K562 (cell line): ENCODE data around the gene GTF3C1. TPM values are rescaled to one million over a fixed set of nuclear protein-coding genes. Genes with fewer than 3 reads are reported as not detected.

ENCODE experiments used
- ATAC-seq: fragments of 200-7000 bp; cut with Tn5 transposase; 3 replicates; pipeline ENCODE4 v1.9.1; 2020; ENCODE audit warnings: moderate library complexity
- BruUV-seq: library from RNA; stranded (reverse); fragments of 400-500 nt; replicated peaks from 2 replicates; lab custom pipeline; 2021; lab: Mats Ljungman, UMichigan
- CTCF ChIA-PET: fragments of 300-600 bp; formaldehyde crosslinking; extraction: SDS; loops from one replicate; lab custom pipeline; 2021; ENCODE audit warnings: low intra/inter-chr PET ratio; lab: Yijun Ruan, JAX
- POLR2A ChIA-PET: fragments of 300-600, 350-650 bp; sonication (Branson Sonifier 250); formaldehyde crosslinking; extraction: SDS; loops from one replicate; lab custom pipeline; 2021; ENCODE audit warnings: antibody characterized with exemption, inconsistent platforms; lab: Yijun Ruan, JAX
- DNase-seq, 4 experiments: peaks; one replicate each; pipeline versions ENCODE4 v3.0.0 to v3.0.0-alpha.2; 2011 to 2018; ENCODE audit warnings: low spot score in 3 of 4, mixed read lengths in 3 of 4; ENCODE audit errors: extremely low read depth in 1 of 4
- FAIRE-seq: peaks from 2 replicates; lab custom pipeline; 2011; peaks lifted over from hg19 to GRCh38; lab: Jason Lieb, UNC
- H2AFZ ChIP-seq: 2 replicates; pipeline ENCODE4 v1.6.0; 2011; ENCODE audit warnings: low read depth, low read length, control low read depth, inconsistent platforms
- H3K27ac ChIP-seq: fragments of 200-600 bp; 3 replicates; pipeline ENCODE4 v1.8.0; 2011; ENCODE audit warnings: low read depth, mild to moderate bottlenecking, control low read depth, inconsistent platforms, low read length, moderate library complexity, mixed read lengths; ENCODE audit errors: extremely low read depth
- H3K27me3 ChIP-seq, 2 experiments: fragments of 300-600 bp in 1 of 2; 2 replicates in 1 of 2; 3 replicates in 1 of 2; pipeline versions ENCODE4 v1.6.0 to v1.8.0; 2011; ENCODE audit warnings: inconsistent platforms in 2 of 2, low read length in 2 of 2, mild to moderate bottlenecking in 1 of 2, mixed read lengths in 1 of 2, moderate library complexity in 1 of 2; ENCODE audit not compliant: control insufficient read depth in 2 of 2, insufficient read depth in 2 of 2
- H3K36me3 ChIP-seq: fragments of 300-600 bp; 3 replicates; pipeline ENCODE4 v1.8.0; 2011; ENCODE audit warnings: mild to moderate bottlenecking, low read length, inconsistent platforms; ENCODE audit not compliant: control insufficient read depth, insufficient read depth
- H3K4me1 ChIP-seq, 2 experiments: fragments of 200-600 bp in 1 of 2; replicated peaks in 1 of 2; 2 replicates in 1 of 2; 3 replicates in 1 of 2; pipeline versions ENCODE4 v1.5.1 to v1.8.0; 2011; ENCODE audit warnings: inconsistent platforms in 2 of 2, low read length in 2 of 2, mild to moderate bottlenecking in 1 of 2, mixed read lengths in 1 of 2, moderate library complexity in 1 of 2; ENCODE audit not compliant: control insufficient read depth in 2 of 2, insufficient read depth in 2 of 2
- H3K4me2 ChIP-seq: 2 replicates; pipeline ENCODE4 v1.6.1; 2011; ENCODE audit warnings: low read length, control low read depth, inconsistent platforms, mixed read lengths; ENCODE audit not compliant: insufficient read depth
- H3K4me3 ChIP-seq: fragments of 200-600 bp; sonication (generic), shearing (Covaris generic); 2 replicates; pipeline ENCODE4 v1.5.1; 2016; ENCODE audit warnings: control low read depth, inconsistent platforms
- H3K79me2 ChIP-seq: fragments of 200-600 bp; 3 replicates; pipeline ENCODE4 v1.8.0; 2011; ENCODE audit warnings: low read length, inconsistent platforms; ENCODE audit not compliant: control insufficient read depth, insufficient read depth
- H3K9ac ChIP-seq, 2 experiments: 2 replicates each; pipeline versions ENCODE4 v1.6.0 to v1.6.1; 2011; ENCODE audit warnings: low read depth in 2 of 2, low read length in 2 of 2, control low read depth in 1 of 2, inconsistent platforms in 1 of 2, mild to moderate bottlenecking in 1 of 2, mixed read lengths in 1 of 2; ENCODE audit not compliant: insufficient read depth in 1 of 2
- H3K9me1 ChIP-seq: one replicate; pipeline ENCODE4 v1.6.0; 2011; ENCODE audit warnings: inconsistent platforms, mild to moderate bottlenecking, low read length, moderate library complexity; ENCODE audit not compliant: control insufficient read depth, insufficient read depth
- H3K9me3 ChIP-seq: replicated peaks from 2 replicates; pipeline ENCODE4 v1.5.1; 2011; ENCODE audit warnings: low read depth, low read length, inconsistent platforms; ENCODE audit not compliant: control insufficient read depth, insufficient read depth
- H4K20me1 ChIP-seq: replicated peaks from 2 replicates; pipeline ENCODE4 v1.6.1; 2011; ENCODE audit warnings: low read length, inconsistent platforms, mixed read lengths; ENCODE audit not compliant: control insufficient read depth, insufficient read depth
- FIP1L1 ChIP-seq: fragments of 200-400 bp; formaldehyde crosslinking; IDR thresholded peaks from 2 replicates; pipeline ENCODE4 v1.6.1; 2018; ENCODE audit warnings: mild to moderate bottlenecking, low read depth, low read length; ENCODE audit not compliant: poor library complexity, severe bottlenecking
- GATA2 ChIP-seq: sonication (generic); formaldehyde crosslinking; IDR thresholded peaks from 2 replicates; pipeline ENCODE4 v1.4.0; 2020; ENCODE audit warnings: mild to moderate bottlenecking, missing genetic modification reagents
- KAT7 ChIP-seq: sonication (generic); formaldehyde crosslinking; IDR thresholded peaks from 2 replicates; pipeline ENCODE4 v1.8.0; 2022; ENCODE audit warnings: missing genetic modification reagents, mild to moderate bottlenecking, borderline replicate concordance
- RAD51 ChIP-seq: fragments of 450-650 bp; IDR thresholded peaks from 2 replicates; pipeline ENCODE4 v1.7.1; 2016; ENCODE audit warnings: low read depth, mild to moderate bottlenecking, borderline replicate concordance
- ZBTB7A ChIP-seq: IDR thresholded peaks from 2 replicates; pipeline ENCODE4 v1.6.1; 2011; ENCODE audit warnings: low read depth, mild to moderate bottlenecking, low read length, moderate library complexity, borderline replicate concordance; ENCODE audit not compliant: control insufficient read depth
- ZKSCAN8 ChIP-seq: fragments of 200-800 bp; sonication (Bioruptor generic); IDR thresholded peaks from 2 replicates; pipeline ENCODE4 v1.6.1; 2016; ENCODE audit warnings: missing genetic modification characterization, missing compliant biosample characterization
- WGBS: fragments of 100-300 bp; shearing (Covaris generic); methylation state at CpG from one replicate; pipeline ENCODE4 v1.1.6; 2016; ENCODE audit warnings: low coverage, mixed read lengths; ENCODE audit not compliant: insufficient coverage; ENCODE audit errors: missing lambda C conversion rate; 5-methylcytosine and 5-hydroxymethylcytosine counted together
- in situ Hi-C: fragments of 300-500 bp; cut with MboI; formaldehyde crosslinking; loops from 4 replicates; pipeline ENCODE4 v1.15.0; 2018; ENCODE audit warnings: inconsistent platforms, mixed read lengths
- intact Hi-C: fragments of 100-400 bp; cut with micrococcal nuclease; formaldehyde crosslinking; loops from 2 replicates; pipeline ENCODE4 v1.14.2; 2022
- polyA plus RNA-seq, 8 experiments: library from polyadenylated mRNA; depleted of rRNA in 4 of 8; stranded (reverse) in 5 of 8; unstranded in 3 of 8; fragments of >200 nt; fragmentation: Nextera tagmentation in 2 of 8; fragmentation: Illumina TruSeq in 1 of 8; extraction: Ambion mirVana in 2 of 8; extraction: Trizol in 1 of 8; gene quantifications; 2 replicates each; pipeline versions ENCODE4 v1.2.1 to v1.2.3, GENCODE V29; 2011 to 2014; ENCODE audit warnings: inconsistent platforms in 1 of 8, missing spikeins in 1 of 8
- total RNA-seq, 7 experiments: library from RNA; depleted of rRNA in 6 of 7; stranded (reverse); fragments of >200 nt in 6 of 7; fragmentation: Illumina TruSeq in 2 of 7; extraction: Trizol in 2 of 7; gene quantifications; 2 replicates each; pipeline versions ENCODE4 v1.2.1 to v1.2.3, GENCODE V29; 2011 to 2021; ENCODE audit warnings: low replicate concordance in 1 of 7
- TF ChIP-seq, protein P1 (sequence below): sonication (generic); formaldehyde crosslinking; IDR thresholded peaks from 2 replicates; pipeline ENCODE4 v1.8.1; 2023; ENCODE audit warnings: missing genetic modification reagents, mild to moderate bottlenecking, borderline replicate concordance
- TF ChIP-seq, protein P2 (sequence below): sonication (generic); formaldehyde crosslinking; IDR thresholded peaks from 2 replicates; pipeline ENCODE4 v1.8.0; 2023; ENCODE audit warnings: mild to moderate bottlenecking, missing genetic modification reagents
- TF ChIP-seq, protein P3 (sequence below): fragments of 450-650 bp; IDR thresholded peaks from 2 replicates; pipeline ENCODE4 v1.6.1; 2016; ENCODE audit warnings: borderline replicate concordance

GTF3C1 gene
- total and polyA plus RNA-seq, 9 of the 15 experiments (the other 6 are each of a cell fraction or from before 2014, with no cell fraction given): 0.72 to 63.6 (median 30.9) TPM

DNA sequence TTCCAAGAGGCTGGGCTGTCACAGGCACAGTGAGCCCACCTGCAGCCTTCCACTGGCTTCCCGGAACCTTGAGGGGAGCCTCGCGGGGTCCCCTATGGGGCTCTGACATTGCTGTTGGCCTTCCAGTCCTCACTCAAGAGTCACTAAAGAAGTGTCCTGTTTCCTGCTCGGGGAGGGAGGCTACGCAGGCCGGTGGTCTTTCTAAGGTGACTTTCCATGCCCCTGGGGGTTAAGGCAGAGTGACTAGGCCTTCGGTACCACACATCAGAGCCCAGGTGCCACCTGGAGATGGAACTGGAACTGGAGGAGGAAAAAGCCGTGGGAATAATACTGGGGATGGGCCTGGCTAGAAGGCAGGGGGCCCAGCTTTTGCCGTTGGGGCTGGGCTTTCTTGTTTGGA, 75.7 kb downstream of the GTF3C1 start:
- Histone ChIP-seq H4K20me1 (0 out of 2 replicates have a peak, but pooled peaks cover 5% of the 10 kb centered on the region), H3K36me3 (peaks cover 94% of the 10 kb centered on the region; the same call in 2 of the 3 replicates), H3K27ac (no peak overlapping the region), H3K4me3 (no peak overlapping the region), H3K4me1 (peaks cover 8 to 23% of the 10 kb centered on the region in 2 experiments; a peak in 4 of 5 replicates), H3K9ac (no peak overlapping the region), H2AFZ (no peak overlapping the region), H3K4me2 (no peak overlapping the region), H3K79me2 (no peaks in the 10 kb centered on the region), H3K9me1 (no peaks in the 10 kb centered on the region), H3K27me3 (no peaks in the 10 kb centered on the region), H3K9me3 (no peaks in the 10 kb centered on the region)
- CTCF ChIA-PET: no interaction called here
- FAIRE-seq: no peak
- 93% methylated on average over 9 of the region's 9 CpGs for WGBS
- BruUV-seq: no TSS peak
- in situ Hi-C loops (no loop called here), intact Hi-C loops (no loop called here)
- DNase-seq: no peak
- ATAC-seq: no peak
- POLR2A ChIA-PET: no interaction called here
- no peak for TF ChIP-seq GATA2
- no peak for TF ChIP-seq ZKSCAN8 (CRISPR knock-in tag)
- no peak for TF ChIP-seq RAD51
- no peak for TF ChIP-seq FIP1L1
- TF ChIP-seq, protein P1, sequence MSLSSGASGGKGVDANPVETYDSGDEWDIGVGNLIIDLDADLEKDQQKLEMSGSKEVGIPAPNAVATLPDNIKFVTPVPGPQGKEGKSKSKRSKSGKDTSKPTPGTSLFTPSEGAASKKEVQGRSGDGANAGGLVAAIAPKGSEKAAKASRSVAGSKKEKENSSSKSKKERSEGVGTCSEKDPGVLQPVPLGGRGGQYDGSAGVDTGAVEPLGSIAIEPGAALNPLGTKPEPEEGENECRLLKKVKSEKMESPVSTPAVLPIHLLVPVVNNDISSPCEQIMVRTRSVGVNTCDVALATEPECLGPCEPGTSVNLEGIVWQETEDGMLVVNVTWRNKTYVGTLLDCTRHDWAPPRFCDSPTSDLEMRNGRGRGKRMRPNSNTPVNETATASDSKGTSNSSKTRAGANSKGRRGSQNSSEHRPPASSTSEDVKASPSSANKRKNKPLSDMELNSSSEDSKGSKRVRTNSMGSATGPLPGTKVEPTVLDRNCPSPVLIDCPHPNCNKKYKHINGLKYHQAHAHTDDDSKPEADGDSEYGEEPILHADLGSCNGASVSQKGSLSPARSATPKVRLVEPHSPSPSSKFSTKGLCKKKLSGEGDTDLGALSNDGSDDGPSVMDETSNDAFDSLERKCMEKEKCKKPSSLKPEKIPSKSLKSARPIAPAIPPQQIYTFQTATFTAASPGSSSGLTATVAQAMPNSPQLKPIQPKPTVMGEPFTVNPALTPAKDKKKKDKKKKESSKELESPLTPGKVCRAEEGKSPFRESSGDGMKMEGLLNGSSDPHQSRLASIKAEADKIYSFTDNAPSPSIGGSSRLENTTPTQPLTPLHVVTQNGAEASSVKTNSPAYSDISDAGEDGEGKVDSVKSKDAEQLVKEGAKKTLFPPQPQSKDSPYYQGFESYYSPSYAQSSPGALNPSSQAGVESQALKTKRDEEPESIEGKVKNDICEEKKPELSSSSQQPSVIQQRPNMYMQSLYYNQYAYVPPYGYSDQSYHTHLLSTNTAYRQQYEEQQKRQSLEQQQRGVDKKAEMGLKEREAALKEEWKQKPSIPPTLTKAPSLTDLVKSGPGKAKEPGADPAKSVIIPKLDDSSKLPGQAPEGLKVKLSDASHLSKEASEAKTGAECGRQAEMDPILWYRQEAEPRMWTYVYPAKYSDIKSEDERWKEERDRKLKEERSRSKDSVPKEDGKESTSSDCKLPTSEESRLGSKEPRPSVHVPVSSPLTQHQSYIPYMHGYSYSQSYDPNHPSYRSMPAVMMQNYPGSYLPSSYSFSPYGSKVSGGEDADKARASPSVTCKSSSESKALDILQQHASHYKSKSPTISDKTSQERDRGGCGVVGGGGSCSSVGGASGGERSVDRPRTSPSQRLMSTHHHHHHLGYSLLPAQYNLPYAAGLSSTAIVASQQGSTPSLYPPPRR: no peak
- TF ChIP-seq, protein P2, sequence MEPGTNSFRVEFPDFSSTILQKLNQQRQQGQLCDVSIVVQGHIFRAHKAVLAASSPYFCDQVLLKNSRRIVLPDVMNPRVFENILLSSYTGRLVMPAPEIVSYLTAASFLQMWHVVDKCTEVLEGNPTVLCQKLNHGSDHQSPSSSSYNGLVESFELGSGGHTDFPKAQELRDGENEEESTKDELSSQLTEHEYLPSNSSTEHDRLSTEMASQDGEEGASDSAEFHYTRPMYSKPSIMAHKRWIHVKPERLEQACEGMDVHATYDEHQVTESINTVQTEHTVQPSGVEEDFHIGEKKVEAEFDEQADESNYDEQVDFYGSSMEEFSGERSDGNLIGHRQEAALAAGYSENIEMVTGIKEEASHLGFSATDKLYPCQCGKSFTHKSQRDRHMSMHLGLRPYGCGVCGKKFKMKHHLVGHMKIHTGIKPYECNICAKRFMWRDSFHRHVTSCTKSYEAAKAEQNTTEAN (CRISPR knock-in tag): no peak
- TF ChIP-seq KAT7 (CRISPR knock-in tag): no peak
- TF ChIP-seq, protein P3, sequence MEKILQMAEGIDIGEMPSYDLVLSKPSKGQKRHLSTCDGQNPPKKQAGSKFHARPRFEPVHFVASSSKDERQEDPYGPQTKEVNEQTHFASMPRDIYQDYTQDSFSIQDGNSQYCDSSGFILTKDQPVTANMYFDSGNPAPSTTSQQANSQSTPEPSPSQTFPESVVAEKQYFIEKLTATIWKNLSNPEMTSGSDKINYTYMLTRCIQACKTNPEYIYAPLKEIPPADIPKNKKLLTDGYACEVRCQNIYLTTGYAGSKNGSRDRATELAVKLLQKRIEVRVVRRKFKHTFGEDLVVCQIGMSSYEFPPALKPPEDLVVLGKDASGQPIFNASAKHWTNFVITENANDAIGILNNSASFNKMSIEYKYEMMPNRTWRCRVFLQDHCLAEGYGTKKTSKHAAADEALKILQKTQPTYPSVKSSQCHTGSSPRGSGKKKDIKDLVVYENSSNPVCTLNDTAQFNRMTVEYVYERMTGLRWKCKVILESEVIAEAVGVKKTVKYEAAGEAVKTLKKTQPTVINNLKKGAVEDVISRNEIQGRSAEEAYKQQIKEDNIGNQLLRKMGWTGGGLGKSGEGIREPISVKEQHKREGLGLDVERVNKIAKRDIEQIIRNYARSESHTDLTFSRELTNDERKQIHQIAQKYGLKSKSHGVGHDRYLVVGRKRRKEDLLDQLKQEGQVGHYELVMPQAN: no peak
- TF ChIP-seq ZBTB7A: no peak
